Liver (tissue), 3 donors: ENCODE results near the gene WDR36.

Source experiments
- CTCF ChIP-seq: fragments of 150-350 bp; IDR thresholded peaks from 2 replicates; pipeline ENCODE4 v1.5.1; 2017; ENCODE audit warnings: improper control_type of control experiment, low read depth, low read length; ENCODE audit not compliant: missing input control
- MAX ChIP-seq: IDR thresholded peaks from 2 replicates; pipeline ENCODE4 v1.6.1; 2016; ENCODE audit warnings: antibody characterized with exemption
- RAD21 ChIP-seq, 2 donors: IDR thresholded peaks; 2 replicates each; pipeline ENCODE4 v1.6.1; 2016; ENCODE audit warnings: antibody characterized with exemption in 2 of 2, mild to moderate bottlenecking in 2 of 2
- YY1 ChIP-seq: IDR thresholded peaks from 2 replicates; pipeline ENCODE4 v1.6.1; 2016; ENCODE audit warnings: antibody characterized with exemption, mild to moderate bottlenecking
- TF ChIP-seq, protein P1 (sequence below): IDR thresholded peaks from 2 replicates; pipeline ENCODE4 v1.6.1; 2016; ENCODE audit warnings: antibody characterized with exemption, mild to moderate bottlenecking
- donor health status: healthy.
- donor health status: healthy.

- TF ChIP-seq, protein P1, sequence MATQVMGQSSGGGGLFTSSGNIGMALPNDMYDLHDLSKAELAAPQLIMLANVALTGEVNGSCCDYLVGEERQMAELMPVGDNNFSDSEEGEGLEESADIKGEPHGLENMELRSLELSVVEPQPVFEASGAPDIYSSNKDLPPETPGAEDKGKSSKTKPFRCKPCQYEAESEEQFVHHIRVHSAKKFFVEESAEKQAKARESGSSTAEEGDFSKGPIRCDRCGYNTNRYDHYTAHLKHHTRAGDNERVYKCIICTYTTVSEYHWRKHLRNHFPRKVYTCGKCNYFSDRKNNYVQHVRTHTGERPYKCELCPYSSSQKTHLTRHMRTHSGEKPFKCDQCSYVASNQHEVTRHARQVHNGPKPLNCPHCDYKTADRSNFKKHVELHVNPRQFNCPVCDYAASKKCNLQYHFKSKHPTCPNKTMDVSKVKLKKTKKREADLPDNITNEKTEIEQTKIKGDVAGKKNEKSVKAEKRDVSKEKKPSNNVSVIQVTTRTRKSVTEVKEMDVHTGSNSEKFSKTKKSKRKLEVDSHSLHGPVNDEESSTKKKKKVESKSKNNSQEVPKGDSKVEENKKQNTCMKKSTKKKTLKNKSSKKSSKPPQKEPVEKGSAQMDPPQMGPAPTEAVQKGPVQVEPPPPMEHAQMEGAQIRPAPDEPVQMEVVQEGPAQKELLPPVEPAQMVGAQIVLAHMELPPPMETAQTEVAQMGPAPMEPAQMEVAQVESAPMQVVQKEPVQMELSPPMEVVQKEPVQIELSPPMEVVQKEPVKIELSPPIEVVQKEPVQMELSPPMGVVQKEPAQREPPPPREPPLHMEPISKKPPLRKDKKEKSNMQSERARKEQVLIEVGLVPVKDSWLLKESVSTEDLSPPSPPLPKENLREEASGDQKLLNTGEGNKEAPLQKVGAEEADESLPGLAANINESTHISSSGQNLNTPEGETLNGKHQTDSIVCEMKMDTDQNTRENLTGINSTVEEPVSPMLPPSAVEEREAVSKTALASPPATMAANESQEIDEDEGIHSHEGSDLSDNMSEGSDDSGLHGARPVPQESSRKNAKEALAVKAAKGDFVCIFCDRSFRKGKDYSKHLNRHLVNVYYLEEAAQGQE = no peak
- TF ChIP-seq CTCF (no peak), MAX (no peak), YY1 (no peak), RAD21 (IDR thresholded peaks at IDR 0.05) (no peak)
Measured at GRCh38 chr5:111134087-111134486, 41.9 kb downstream of the WDR36 start.
